Renal cortical epithelial cell (primary cell): Measurements from ENCODE around the gene LPP. TPM values are rescaled to one million over a fixed set of nuclear protein-coding genes. Genes with fewer than 3 reads are reported as not detected.

ENCODE experiments used
- DNase-seq: peaks from one replicate; pipeline ENCODE4 v3.0.0-alpha.2; 2011; ENCODE audit warnings: low read depth
- total RNA-seq: library from RNA; depleted of rRNA; stranded (reverse); fragments of >200 nt; gene quantifications from 2 replicates; pipeline ENCODE4 v1.2.3, GENCODE V29; 2014

The LPP gene
- total RNA-seq, 1 donor from 2014 or later: 95.5 TPM

GRCh38 chr3:188299068-188299467 is 145.1 kb downstream of the LPP start:
- DNase-seq: no peak

GRCh38 chr3:188299708-188300107 is 145.8 kb downstream of the LPP start:
- DNase-seq: no peak

GRCh38 chr3:188301147-188301546 is 147.2 kb downstream of the LPP start:
- no peak for DNase-seq

GRCh38 chr3:188303286-188303799 is 149.4 kb downstream of the LPP start:
- no peak for DNase-seq

DNA sequence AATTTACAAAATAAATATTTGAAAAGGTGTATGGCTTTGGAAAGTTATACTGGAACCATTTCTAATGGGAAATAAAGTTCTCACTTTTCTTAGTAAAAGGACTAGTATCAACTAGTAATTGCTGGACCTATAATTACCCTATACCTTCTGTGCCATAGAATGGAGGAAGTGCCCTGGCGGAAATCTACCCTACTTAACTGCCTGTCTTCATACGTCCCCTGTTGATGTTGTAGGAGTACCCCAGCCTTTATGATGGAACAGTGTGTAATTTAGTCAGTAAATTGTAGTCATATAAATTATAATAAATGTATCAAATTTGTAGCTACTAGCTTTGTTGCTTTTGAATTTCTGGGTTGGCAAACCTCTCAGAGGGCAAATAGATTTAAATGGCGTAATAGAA is 149.9 kb downstream of the LPP start:
- no peak for DNase-seq

DNA sequence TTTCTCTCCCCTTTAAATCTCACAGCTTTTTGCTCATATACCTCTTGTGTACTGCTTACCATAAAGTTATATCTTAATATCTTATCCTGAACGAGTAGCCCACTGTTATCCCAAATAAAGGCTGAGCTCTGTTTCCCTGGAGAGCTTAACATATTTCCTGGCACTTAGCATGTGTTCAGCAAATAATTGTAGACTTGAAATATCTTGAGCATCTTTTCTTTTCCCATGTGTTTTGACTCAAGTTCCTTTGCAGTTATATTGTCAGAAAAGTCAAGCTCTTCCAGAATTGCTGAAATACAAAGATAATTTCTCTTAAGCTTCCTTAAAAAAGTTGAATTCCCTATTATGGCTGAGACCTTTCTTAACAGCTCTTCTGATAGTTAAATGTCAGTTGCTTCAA is 150.5 kb downstream of the LPP start:
- no peak for DNase-seq

- DNase-seq: no peak
Measured at GRCh38 chr3:188305220-188305619, 151.3 kb downstream of the LPP start.

DNA sequence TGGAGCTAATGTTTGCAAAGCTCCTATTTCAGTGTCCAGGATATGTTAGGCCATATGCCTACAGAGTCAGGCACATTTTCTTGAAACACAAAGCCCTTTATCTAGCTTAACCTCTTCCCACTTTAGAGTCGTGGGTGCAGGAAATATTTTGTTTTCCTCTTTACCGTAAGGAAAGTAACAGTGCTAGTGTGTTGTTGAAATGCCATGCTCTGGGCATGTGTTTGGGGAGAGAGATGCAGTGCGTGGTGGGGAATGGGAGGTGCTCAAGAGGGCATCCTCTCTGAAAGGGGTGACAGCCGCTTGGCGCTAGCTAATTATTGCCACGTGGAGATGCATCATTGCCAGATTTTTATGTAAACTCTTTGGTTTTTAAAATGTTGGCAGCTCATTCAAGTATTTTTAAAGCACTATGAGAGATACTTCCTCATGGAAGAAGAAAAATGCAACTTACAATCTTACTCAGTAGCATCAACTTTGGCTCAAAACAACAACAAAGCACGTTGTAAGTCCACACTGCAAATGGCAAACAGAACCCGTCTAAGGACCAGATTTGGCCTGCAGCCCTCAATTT is 152.6 kb downstream of the LPP start:
- DNase-seq: no peak

DNA sequence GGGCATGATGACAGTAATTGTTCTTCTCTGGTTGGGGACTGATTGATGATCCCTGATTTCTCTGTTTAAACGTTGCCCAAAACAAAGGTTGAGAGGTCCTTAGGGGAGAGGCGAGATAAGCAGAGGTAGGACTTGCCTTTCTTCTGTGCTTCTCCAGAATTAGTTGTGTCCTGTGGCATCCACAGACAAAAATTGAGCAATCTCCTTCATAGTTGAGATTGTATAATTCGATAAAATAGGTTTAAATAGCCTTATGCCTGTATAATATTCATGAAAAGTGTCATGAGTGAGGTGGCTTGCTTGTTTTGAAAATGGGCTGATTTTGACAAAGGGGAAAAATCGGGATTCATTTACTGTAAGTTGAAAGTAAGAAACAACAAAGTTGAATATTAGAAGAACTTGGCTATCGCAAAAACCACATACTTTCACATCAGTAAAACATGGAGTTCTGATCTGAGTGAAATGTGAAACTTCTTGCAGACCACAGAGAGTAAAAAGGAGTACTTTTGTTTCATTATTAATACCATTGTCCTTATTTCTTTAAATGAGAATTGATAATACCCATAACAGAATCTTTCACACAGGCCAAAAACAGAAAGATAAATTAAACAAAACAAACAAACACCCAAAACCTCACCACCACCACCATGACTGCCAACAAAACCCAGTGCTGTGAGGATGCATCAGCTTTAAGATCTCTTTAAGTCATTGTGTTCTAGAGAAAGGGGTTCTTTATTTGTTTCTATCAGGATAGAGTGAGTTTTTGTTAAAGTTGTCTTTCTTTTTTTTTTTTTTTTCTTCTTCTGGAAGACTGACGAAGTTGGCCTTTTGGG is 155.7 kb downstream of the LPP start:
- DNase-seq: no peak

- no peak for DNase-seq
Measured at GRCh38 chr3:188310270-188310710, 156.3 kb downstream of the LPP start.

DNA sequence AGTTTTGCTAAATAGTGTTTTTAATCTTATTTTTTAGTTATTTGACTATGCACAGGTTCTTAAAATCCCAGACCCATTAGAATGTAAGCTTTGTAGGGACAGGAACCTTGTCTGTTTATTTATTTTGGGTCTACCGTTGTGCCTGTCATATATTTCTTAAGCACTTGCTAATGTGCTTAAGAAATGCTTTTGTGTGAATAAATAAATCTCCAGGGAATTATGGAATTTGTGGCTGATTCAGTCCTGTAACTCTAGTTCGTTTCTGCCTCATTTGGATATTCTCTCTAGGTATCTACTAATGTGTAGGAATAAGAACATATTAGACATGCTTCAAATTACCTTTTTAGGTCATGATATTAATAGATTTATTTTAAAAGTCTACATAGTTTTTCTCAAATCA is 161.6 kb downstream of the LPP start:
- DNase-seq: no peak

- peak; percentile 59 for DNase-seq
Measured at GRCh38 chr3:188316021-188316722, 162.2 kb downstream of the LPP start.

- no peak for DNase-seq
Measured at GRCh38 chr3:188316723-188317070, 162.7 kb downstream of the LPP start.

DNA sequence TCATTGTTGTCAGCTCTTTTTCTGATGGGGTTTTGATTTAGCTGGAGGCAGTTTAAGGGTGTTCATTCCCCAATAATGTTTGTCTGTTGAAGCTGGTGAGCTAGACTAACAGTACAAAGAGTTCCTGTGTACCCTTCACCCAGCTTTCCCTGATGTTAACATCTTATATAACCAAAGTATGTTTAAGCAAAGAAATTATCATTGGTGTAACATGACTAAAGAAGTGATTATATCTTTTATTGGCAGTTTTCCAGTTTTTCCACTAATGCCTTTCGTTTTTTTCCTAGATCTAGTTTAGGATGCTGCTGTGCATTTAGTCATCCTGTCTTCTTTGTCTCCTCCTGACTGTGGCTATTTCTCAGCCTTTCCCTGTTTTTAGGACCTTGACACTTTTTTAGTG is 165.6 kb downstream of the LPP start:
- DNase-seq: no peak

- peak; percentile 58 for DNase-seq
Measured at GRCh38 chr3:188320757-188321156, 166.8 kb downstream of the LPP start.

GRCh38 chr3:188321258-188321657 is 167.3 kb downstream of the LPP start:
- DNase-seq: no peak

DNA sequence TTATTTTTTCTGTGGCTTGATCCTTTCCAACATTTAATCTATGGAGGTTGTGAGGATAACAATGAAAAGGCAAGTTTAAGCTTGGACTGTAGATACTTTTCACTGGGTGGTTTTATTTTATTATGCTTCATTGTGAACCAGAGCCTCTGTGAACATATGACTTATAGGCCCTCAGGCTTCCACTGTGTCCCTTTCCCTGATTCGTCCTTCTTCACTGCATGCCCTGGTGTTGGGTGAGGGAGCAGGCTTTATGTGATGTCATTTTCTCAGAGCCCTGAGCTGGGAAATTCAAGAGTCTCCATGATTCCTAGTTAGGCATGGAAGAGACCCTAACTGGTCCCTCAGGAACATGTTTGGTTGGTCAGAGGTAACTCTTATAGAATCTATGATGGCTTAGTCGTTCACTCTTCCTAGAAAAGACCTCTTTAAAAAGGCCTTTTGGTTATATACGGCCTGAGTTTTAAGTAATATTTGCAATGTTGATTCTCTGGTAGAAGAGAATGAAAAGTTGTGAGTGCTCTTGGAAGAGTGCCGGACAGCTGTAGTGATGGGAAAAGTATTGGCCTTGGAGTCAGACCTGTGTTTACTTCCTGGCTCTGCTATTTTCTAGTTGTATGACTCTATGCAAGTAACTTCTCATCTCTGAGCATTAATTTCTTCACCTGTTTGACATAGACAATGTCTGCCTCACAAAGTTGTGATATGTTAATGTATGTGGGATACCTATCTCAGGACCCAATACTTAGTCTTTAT is 168.4 kb downstream of the LPP start:
- DNase-seq: no peak

DNA sequence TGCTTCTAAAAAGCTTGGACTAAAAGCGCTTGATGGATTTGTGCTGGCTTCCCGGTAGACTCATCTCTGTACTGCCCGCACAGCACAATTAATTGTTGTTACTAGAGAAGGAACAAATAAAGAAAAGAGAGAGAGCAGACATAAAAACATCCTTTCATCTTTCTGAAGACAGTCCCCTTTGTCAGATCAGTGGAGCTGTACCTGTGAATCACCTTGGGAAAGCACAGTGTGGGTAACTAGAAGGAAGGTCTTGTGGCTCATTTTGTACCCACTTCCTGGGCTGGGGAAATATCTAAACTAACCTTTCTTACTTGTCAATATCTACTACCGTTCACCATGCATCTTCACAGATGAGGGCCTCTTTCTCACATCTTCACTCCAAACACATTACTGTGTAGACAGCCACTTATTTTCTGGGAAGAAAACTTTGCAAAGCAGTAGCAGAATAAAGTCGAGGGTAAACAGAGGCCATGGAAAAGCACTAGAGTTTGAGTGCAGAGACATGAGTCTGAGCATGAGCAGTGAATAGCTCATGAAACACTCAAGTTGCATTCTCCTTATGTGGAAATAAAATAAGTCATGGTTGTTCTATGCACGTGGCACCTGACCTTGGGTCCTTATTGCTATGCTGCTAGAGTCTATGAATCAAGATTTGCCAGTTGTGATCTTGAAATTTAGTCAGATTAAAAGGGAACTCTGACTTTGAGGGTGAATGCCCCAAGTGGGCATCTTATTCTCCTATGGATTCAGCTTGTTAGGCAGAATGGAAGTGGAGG is 169.3 kb downstream of the LPP start:
- peak; percentile 38 for DNase-seq

GRCh38 chr3:188326111-188326510 is 172.2 kb downstream of the LPP start:
- no peak for DNase-seq

- DNase-seq: no peak
Measured at GRCh38 chr3:188326968-188327367, 173.0 kb downstream of the LPP start.

DNA sequence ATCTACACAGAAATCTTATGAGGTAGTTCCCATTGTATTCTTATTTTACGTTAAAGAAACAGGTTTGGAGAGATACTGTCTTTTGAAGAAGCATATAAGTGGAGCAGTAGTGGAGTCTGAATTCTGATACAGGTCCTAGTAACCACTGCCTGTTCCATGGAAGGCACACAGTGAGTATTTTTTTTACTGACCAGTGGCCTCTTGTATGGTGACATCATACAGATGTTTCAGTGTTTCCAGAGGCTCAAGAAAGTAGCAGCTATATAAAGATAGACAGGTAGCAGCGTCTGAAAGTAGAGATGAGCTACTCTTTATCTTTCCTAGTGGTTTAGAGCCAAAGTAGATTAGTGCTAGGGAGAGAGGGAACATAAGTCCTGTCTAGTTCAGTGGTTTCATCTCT is 173.5 kb downstream of the LPP start:
- no peak for DNase-seq
